GM13976 (cell line): ENCODE data around the gene SH3BP4.

Experiments used
- DNase-seq: peaks from one replicate; pipeline ENCODE4 v3.0.0; 2012; ENCODE audit warnings: low spot score
- CTCF ChIP-seq: IDR thresholded peaks from 2 replicates; pipeline ENCODE4 v1.5.1; 2012; ENCODE audit warnings: borderline replicate concordance, mild to moderate bottlenecking; ENCODE audit not compliant: insufficient read depth; ENCODE audit errors: extremely low read depth, missing control alignments, control extremely low read depth
- in situ Hi-C: fragments of 300-500 bp; cut with MboI; formaldehyde crosslinking; loops from one replicate; pipeline ENCODE4 v1.12.0; 2022; ENCODE audit warnings: low sequenced_read_pairs, mixed read lengths, inconsistent platforms; ENCODE audit not compliant: unreplicated experiment

Gene SH3BP4

GRCh38 chr2:234961784-234962183, 10.0 kb downstream of the SH3BP4 start:
- no peak for DNase-seq
- no peak for TF ChIP-seq CTCF
- in situ Hi-C loops, result no loop called here

GRCh38 chr2:234963773-234964615, 12.2 kb downstream of the SH3BP4 start:
- TF ChIP-seq CTCF, result no peak
- no peak for DNase-seq
- in situ Hi-C loops, result no loop called here

- TF ChIP-seq CTCF, result no peak
- DNase-seq, result no peak
- in situ Hi-C loops, result no loop called here
These were observed 13.0 kb downstream of the SH3BP4 start for GRCh38 chr2:234964631-234965461.

- in situ Hi-C loops, result no loop called here
- no peak for DNase-seq
- TF ChIP-seq CTCF, result no peak
These were observed 14.5 kb downstream of the SH3BP4 start for GRCh38 chr2:234966340-234966739.

GRCh38 chr2:234967201-234967869, 15.5 kb downstream of the SH3BP4 start:
- in situ Hi-C loops, result no loop called here
- TF ChIP-seq CTCF, result no peak
- no peak for DNase-seq

GRCh38 chr2:234967870-234968208, 16.0 kb downstream of the SH3BP4 start:
- in situ Hi-C loops, result no loop called here
- TF ChIP-seq CTCF, result no peak

More at GRCh38 chr2:234967870-234968208, 16.0 kb downstream of the SH3BP4 start:
- DNase-seq, result no peak
